Common myeloid progenitor, CD34-positive (primary cell): ENCODE results near the gene ZNF776.

Experiments used
- CTCF ChIA-PET: fragments of 350-600 bp; sonication (Branson Sonifier 250); formaldehyde crosslinking; loops from one replicate; lab custom pipeline; 2021; ENCODE audit warnings: antibody characterized with exemption; lab: Charles Lee
- POLR2A ChIA-PET: fragments of 350-600 bp; sonication (Branson Sonifier 250); formaldehyde crosslinking; loops from one replicate; lab custom pipeline; 2021; ENCODE audit warnings: antibody characterized with exemption; lab: Charles Lee
- DNase-seq, 3 donors: peaks; one replicate each; pipeline versions ENCODE4 v3.0.0 to v3.0.0-alpha.2; 2013
- H3K27ac ChIP-seq, 2 experiments: 1 replicate in 1 of 2; 2 replicates in 1 of 2; pipeline ENCODE4 v1.7.0; 2013; ENCODE audit warnings: inconsistent platforms in 2 of 2, low read length in 2 of 2, mild to moderate bottlenecking in 2 of 2, low read depth in 1 of 2, moderate library complexity in 1 of 2; ENCODE audit not compliant: severe bottlenecking in 2 of 2, insufficient read depth in 1 of 2, poor library complexity in 1 of 2
- H3K27me3 ChIP-seq, 5 experiments: replicated peaks in 2 of 5; 1 replicate in 3 of 5; 2 replicates in 2 of 5; pipeline versions ENCODE4 v1.6.1 to v1.7.0; 2013; ENCODE audit warnings: low read length in 4 of 5, mild to moderate bottlenecking in 2 of 5, moderate library complexity in 2 of 5, inconsistent platforms in 1 of 5; ENCODE audit not compliant: insufficient read depth in 5 of 5, control insufficient read depth in 4 of 5
- H3K36me3 ChIP-seq, 4 experiments: 1 replicate in 2 of 4; 2 replicates in 2 of 4; pipeline versions ENCODE4 v1.6.1 to v1.7.0; 2013; ENCODE audit warnings: low read length in 3 of 4, control low read depth in 1 of 4, mild to moderate bottlenecking in 1 of 4; ENCODE audit not compliant: control insufficient read depth in 4 of 4, insufficient read depth in 4 of 4
- H3K4me1 ChIP-seq, 4 experiments: 1 replicate in 3 of 4; 2 replicates in 1 of 4; pipeline versions ENCODE4 v1.6.1 to v1.7.1; 2013; ENCODE audit warnings: low read length in 3 of 4, mild to moderate bottlenecking in 3 of 4, control low read depth in 1 of 4, inconsistent platforms in 1 of 4, moderate library complexity in 1 of 4; ENCODE audit not compliant: control insufficient read depth in 4 of 4, insufficient read depth in 4 of 4; ENCODE audit errors: control extremely low read depth in 1 of 4
- H3K4me3 ChIP-seq, 7 experiments: 1 replicate in 4 of 7; 2 replicates in 3 of 7; pipeline versions ENCODE4 v1.5.1 to v1.7.0; 2013; ENCODE audit warnings: mild to moderate bottlenecking in 7 of 7, low read length in 6 of 7, moderate library complexity in 6 of 7, inconsistent platforms in 2 of 7, low read depth in 2 of 7, control low read depth in 1 of 7; ENCODE audit not compliant: insufficient read depth in 4 of 7, control insufficient read depth in 1 of 7; ENCODE audit errors: extremely low read depth in 1 of 7
- H3K9me3 ChIP-seq, 5 experiments: 1 replicate in 4 of 5; 2 replicates in 1 of 5; pipeline versions ENCODE4 v1.6.1 to v1.7.1; 2013; ENCODE audit warnings: low read length in 4 of 5, mild to moderate bottlenecking in 2 of 5, inconsistent platforms in 1 of 5, low read depth in 1 of 5, moderate library complexity in 1 of 5; ENCODE audit not compliant: control insufficient read depth in 4 of 5, insufficient read depth in 2 of 5; ENCODE audit errors: control extremely low read depth in 1 of 5
- WGBS: methylation state at CpG from one replicate; pipeline ENCODE4 v1.1.5; 2013; ENCODE audit not compliant: insufficient coverage; 5-methylcytosine and 5-hydroxymethylcytosine counted together

Gene ZNF776

DNA sequence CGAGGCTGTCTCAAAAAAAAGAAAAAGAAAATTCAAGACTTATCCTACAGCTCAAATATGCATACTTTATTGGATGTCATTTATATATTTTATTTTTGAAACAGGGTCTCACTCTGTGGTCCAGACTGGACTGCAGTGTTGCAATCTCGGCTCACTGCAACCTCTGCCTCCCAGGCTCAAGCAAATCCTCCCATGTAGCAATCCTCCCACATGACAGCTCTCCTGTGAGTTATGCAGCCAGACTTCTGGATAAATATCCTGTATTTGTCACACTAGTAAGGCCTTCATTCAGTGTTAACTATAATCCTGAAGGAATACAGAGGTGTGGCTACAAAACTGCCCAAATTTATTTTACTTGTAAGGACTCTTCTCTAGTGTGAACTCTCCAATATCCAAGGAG lies 60.9 kb downstream of the ZNF776 start:
- H3K4me3 ChIP-seq: no peak overlapping the region
- no peak overlapping the region for H3K27ac ChIP-seq
- H3K36me3 ChIP-seq: peaks cover 10 to 29% (median 18%) of the 10 kb centered on the region in 4 experiments
- no peaks in the 10 kb centered on the region for H3K9me3 ChIP-seq
- CTCF ChIA-PET: interaction anchor here (0.9 kb wide), 1 partner anchor 27 kb away, joined by 3 read pairs; no protein-coding TSS in a partner anchor
- no peak for DNase-seq
- POLR2A ChIA-PET: no interaction called here
- H3K27me3 ChIP-seq: no peaks in the 10 kb centered on the region
- H3K4me1 ChIP-seq: peaks cover 3 to 22% (median 16%) of the 10 kb centered on the region in 4 experiments
- 83% methylated on average over 1 of the region's 2 CpGs for WGBS
